Ishikawa (cell line): Measurements from ENCODE around the gene GAS6.

Experiments used
- CREB1 ChIP-seq: IDR thresholded peaks from 2 replicates; pipeline ENCODE4 v1.6.1; 2012; ENCODE audit warnings: low read depth
- FOXM1 ChIP-seq: IDR thresholded peaks from 2 replicates; pipeline ENCODE4 v1.6.1; 2012; ENCODE audit warnings: low read depth, borderline replicate concordance
- NFIC ChIP-seq: IDR thresholded peaks from 2 replicates; pipeline ENCODE4 v1.6.1; 2012
- REST ChIP-seq: IDR thresholded peaks from 2 replicates; pipeline ENCODE4 v1.6.1; 2012; ENCODE audit warnings: low read depth, mild to moderate bottlenecking
- YY1 ChIP-seq: IDR thresholded peaks from 2 replicates; pipeline ENCODE4 v1.6.1; 2012; ENCODE audit warnings: low read depth
- ZBTB7A ChIP-seq: IDR thresholded peaks from 2 replicates; pipeline ENCODE4 v1.6.1; 2012; ENCODE audit warnings: low read depth

GRCh38 chr13:113849546-113849945, 14.3 kb downstream of the GAS6 start:
- no peak for TF ChIP-seq REST
- TF ChIP-seq FOXM1, result no peak
- no peak for TF ChIP-seq NFIC
- TF ChIP-seq CREB1, result no peak
- TF ChIP-seq ZBTB7A, result no peak
- TF ChIP-seq YY1, result no peak
